ENCODE data around the gene USP46.

Gene USP46

DNA sequence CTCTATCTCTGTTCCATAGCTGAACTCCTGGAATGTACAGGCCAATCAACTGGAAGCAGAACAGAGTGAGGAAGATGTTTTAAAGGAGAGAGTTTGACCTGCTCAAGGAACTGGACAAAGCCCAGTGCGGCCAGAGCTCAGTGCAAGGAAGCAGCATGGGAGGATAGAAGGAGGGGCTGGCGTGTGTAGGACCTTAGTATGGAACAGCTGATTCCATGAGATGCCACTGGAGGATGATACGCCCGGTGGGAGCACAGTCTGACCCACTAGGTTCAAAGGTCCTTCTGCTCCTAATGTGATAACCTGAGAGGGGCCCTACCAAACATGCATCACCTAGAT lies 81.5 kb downstream of the USP46 start:
- H3K9me3 ChIP-seq (replicated peaks in 1 of 11): no peaks in the 10 kb centered on the region
- no peak overlapping the region for H3K4me3 ChIP-seq
- no peaks in the 10 kb centered on the region for H3K36me3 ChIP-seq
- no peaks in the 10 kb centered on the region for H3K4me1 ChIP-seq
- no peaks in the 10 kb centered on the region for H4K20me1 ChIP-seq
- H3K27ac ChIP-seq: no peak overlapping the region
- no peaks in the 10 kb centered on the region for H3K27me3 ChIP-seq
- H3K4me2 ChIP-seq: no peak overlapping the region
- no peak for TF ChIP-seq Cebpa-rat (IDR thresholded peaks at IDR 0.05)
- no peak overlapping the region for H3K9ac ChIP-seq

DNA sequence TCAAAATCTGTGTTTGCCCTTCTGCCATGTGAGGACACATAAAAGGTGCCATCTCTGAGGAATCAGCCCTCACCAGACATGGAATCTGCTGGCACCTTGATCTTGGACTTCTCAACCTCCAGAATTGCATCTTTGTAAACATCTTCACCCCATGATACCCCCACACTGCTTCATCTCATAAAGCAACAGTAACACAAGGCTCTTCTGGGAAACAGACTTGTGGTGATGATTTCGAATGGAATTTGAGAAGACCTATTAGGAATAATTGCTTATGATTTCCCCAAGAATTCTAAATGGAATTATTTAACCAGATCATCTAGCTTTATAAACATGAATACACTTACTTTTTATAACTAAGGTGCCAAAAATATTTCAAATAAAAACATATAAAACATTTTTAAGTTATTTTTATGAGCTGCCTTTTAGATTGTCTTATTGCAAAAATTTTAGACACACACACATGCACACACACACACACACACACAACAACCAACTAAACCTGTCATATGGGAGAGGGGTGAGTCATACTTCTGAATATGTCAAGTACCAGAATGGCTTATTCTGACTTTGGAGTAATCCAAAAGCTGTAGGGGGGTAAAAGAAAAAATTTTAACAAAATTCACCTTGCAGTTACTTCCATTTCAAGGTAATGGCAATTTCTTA lies 82.0 kb downstream of the USP46 start:
- TF ChIP-seq Cebpa-rat (IDR thresholded peaks at IDR 0.05): no peak
- Histone ChIP-seq H3K4me2 (no peak overlapping the region), H3K4me3 (no peak overlapping the region), H3K9ac (no peak overlapping the region), H3K4me1 (no peaks in the 10 kb centered on the region), H3K27me3 (no peaks in the 10 kb centered on the region), H3K9me3 (replicated peaks in 1 of 11) (no peaks in the 10 kb centered on the region), H3K27ac (no peak overlapping the region), H4K20me1 (no peaks in the 10 kb centered on the region), H3K36me3 (no peaks in the 10 kb centered on the region)

DNA sequence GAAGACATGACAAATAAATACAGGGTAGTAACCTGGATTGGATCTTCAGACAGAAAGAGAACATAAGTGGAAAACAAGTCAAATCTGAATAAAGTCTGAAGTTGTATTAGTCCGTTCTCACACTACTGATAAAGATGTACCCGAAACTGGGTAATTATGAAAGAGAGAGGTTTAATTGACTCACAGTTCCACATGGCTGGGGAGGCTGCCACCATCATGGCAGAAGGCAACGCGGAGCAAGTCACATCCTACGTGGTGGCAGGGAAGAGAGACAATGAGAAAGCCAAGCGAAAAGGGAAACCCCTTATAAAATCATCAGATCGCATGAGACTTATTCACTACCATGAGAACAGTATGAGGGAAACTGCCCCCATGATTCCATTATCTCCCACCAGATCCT lies 82.8 kb downstream of the USP46 start:
- H3K27me3 ChIP-seq: no peaks in the 10 kb centered on the region
- no peaks in the 10 kb centered on the region for H3K4me1 ChIP-seq
- H3K9ac ChIP-seq: no peak overlapping the region
- H4K20me1 ChIP-seq: no peaks in the 10 kb centered on the region
- no peaks in the 10 kb centered on the region for H3K36me3 ChIP-seq
- TF ChIP-seq Cebpa-rat (IDR thresholded peaks at IDR 0.05): no peak
- no peaks in the 10 kb centered on the region for H3K9me3 ChIP-seq (replicated peaks in 1 of 11)
- H3K4me3 ChIP-seq: no peak overlapping the region
- H3K27ac ChIP-seq: no peak overlapping the region
- no peak overlapping the region for H3K4me2 ChIP-seq

DNA sequence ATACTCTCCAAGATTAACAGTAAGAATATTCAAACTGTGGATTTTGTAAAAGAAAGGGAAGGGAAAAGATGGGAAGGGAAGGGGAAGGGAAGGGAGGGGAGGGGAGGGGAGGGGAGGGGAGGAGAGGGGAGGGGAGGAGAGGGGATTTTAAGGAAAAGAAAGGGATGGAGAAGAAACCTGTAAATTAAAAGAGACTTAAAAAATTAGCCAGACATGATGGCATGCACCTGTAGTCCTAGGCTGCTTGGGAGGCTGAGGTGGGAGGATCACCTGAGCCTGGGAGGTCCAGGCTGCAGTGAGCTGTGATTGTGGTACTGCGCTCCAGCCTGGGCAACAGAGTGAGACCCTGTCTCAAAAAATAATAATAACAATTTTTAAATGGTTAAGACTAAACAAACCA lies 83.7 kb downstream of the USP46 start:
- H3K4me3 ChIP-seq: no peak overlapping the region
- H3K9ac ChIP-seq: no peak overlapping the region
- H3K27me3 ChIP-seq: no peaks in the 10 kb centered on the region
- H3K9me3 ChIP-seq (replicated peaks in 1 of 11): no peaks in the 10 kb centered on the region
- no peak overlapping the region for H3K4me2 ChIP-seq
- no peaks in the 10 kb centered on the region for H3K4me1 ChIP-seq
- no peaks in the 10 kb centered on the region for H3K36me3 ChIP-seq
- H3K27ac ChIP-seq: no peak overlapping the region
- no peak for TF ChIP-seq Cebpa-rat (IDR thresholded peaks at IDR 0.05)
- no peaks in the 10 kb centered on the region for H4K20me1 ChIP-seq

DNA sequence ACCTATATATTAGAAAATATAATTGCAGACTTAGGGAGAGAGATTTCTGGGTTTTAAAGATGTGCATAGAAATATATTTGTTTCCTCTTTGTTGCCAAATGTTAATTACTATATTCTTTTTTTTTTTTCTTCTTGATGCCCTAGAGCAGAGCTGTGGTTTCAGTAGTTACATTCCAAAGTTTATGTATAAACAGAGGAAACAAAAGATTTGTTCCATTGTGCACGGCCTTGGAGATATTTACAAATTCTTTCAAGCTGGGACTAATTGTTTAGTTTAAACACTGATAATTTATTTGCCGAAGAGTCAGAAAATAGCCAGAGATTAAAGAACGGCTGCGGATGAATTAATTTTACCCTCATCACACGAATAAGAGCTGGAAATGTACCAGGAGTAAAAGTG lies 85.1 kb downstream of the USP46 start:
- Histone ChIP-seq H3K27me3 (no peaks in the 10 kb centered on the region), H3K9ac (no peak overlapping the region), H3K36me3 (no peaks in the 10 kb centered on the region), H3K9me3 (replicated peaks in 1 of 11) (no peaks in the 10 kb centered on the region), H4K20me1 (no peaks in the 10 kb centered on the region), H3K4me1 (peaks cover 0 to 12% (median 10%) of the 10 kb centered on the region in 10 experiments; a peak in 17 of 20 replicates), H3K27ac (no peak overlapping the region), H3K4me2 (no peak overlapping the region), H3K4me3 (no peak overlapping the region)
- TF ChIP-seq Cebpa-rat (IDR thresholded peaks at IDR 0.05): no peak

DNA sequence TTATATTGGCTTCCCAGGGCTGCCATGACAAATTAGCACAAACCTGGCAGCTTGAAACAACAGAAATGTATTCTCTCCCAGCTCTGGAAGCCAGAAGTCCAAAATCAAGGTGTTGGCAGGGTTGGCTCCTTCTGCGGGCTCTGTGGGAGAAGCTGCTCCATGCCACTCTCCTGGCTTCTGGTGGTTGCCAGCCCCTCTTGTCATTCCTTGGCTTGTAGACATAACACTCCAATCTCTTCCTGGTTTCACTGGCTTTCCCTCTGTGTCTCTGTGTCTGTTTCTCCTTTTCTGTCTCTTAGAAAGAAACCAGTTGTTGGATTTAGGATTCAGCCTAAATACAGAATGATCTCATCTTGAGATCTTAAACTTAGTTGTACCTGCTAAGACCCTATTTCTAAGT lies 85.5 kb downstream of the USP46 start:
- Histone ChIP-seq H3K4me3 (no peak overlapping the region), H3K36me3 (no peaks in the 10 kb centered on the region), H3K9me3 (replicated peaks in 1 of 11) (no peaks in the 10 kb centered on the region), H3K4me1 (peaks cover 0 to 12% (median 10%) of the 10 kb centered on the region in 10 experiments; a peak in 17 of 20 replicates), H3K27me3 (no peaks in the 10 kb centered on the region), H3K4me2 (no peak overlapping the region), H3K9ac (no peak overlapping the region), H4K20me1 (no peaks in the 10 kb centered on the region), H3K27ac (no peak overlapping the region)
- no peak for TF ChIP-seq Cebpa-rat (IDR thresholded peaks at IDR 0.05)

DNA sequence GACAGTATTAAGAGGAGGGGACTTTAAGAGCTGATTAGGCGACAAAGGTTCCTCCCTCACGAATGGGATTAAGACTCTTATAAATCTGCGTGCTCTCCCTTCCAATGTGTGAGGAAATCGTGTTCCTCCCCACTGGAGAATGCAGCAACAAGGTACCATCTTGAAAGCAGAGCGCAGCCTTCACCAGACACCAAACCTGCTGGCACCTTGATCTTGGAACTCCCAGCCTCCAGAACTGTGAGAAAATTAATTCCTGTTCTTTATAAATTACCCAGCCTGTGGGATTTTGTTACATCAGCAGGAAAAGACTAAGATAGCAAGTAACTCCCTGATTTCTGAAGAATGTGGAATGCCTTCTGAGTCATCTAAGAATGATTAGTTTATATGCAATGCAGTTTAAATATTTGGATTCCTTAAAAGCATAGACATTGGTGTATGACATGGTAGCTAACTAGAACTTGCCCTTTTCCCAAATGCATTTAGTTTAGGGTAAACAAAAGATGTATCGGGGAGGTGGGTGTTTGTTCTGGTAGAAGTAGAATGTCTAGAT lies 86.1 kb downstream of the USP46 start:
- H3K4me2 ChIP-seq: no peak overlapping the region

DNA sequence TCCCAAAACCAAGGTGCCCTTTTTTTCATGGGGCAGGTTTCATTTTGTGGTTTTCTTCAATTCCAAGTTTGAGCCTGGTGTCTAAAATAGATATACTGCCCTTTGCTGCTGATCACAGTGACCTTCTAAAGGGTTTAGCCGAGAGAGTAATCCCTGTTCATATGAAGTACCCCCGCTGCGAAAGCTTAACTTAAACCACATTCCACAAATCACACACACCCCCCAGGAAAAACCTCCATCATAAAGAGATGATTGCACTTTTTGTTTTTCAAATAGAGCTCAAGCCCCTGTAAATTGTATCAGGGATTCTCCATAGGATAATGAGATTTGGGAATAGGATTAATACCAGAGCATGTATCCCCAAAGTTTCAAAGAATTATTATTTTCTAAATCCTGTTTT lies 90.8 kb downstream of the USP46 start:
- no peak for TF ChIP-seq Cebpa-rat (IDR thresholded peaks at IDR 0.05)
- Histone ChIP-seq H3K36me3 (no peaks in the 10 kb centered on the region), H3K4me2 (no peak overlapping the region), H4K20me1 (no peaks in the 10 kb centered on the region), H3K4me3 (no peak overlapping the region), H3K27me3 (no peaks in the 10 kb centered on the region), H3K27ac (no peak overlapping the region), H3K4me1 (peaks cover 0 to 12% (median 10%) of the 10 kb centered on the region in 10 experiments; a peak in 17 of 20 replicates), H3K9ac (no peak overlapping the region), H3K9me3 (replicated peaks in 1 of 11) (no peaks in the 10 kb centered on the region)

More for the DNA sequence above, 86.1 kb downstream of the USP46 start:
- Histone ChIP-seq H3K9me3 (replicated peaks in 1 of 11) (no peaks in the 10 kb centered on the region), H3K36me3 (no peaks in the 10 kb centered on the region), H3K4me1 (peaks cover 0 to 12% (median 10%) of the 10 kb centered on the region in 10 experiments; a peak in 17 of 20 replicates), H3K27ac (no peak overlapping the region), H3K4me3 (no peak overlapping the region), H3K9ac (no peak overlapping the region), H4K20me1 (no peaks in the 10 kb centered on the region), H3K27me3 (no peaks in the 10 kb centered on the region)
- TF ChIP-seq Cebpa-rat (IDR thresholded peaks at IDR 0.05): no peak

DNA sequence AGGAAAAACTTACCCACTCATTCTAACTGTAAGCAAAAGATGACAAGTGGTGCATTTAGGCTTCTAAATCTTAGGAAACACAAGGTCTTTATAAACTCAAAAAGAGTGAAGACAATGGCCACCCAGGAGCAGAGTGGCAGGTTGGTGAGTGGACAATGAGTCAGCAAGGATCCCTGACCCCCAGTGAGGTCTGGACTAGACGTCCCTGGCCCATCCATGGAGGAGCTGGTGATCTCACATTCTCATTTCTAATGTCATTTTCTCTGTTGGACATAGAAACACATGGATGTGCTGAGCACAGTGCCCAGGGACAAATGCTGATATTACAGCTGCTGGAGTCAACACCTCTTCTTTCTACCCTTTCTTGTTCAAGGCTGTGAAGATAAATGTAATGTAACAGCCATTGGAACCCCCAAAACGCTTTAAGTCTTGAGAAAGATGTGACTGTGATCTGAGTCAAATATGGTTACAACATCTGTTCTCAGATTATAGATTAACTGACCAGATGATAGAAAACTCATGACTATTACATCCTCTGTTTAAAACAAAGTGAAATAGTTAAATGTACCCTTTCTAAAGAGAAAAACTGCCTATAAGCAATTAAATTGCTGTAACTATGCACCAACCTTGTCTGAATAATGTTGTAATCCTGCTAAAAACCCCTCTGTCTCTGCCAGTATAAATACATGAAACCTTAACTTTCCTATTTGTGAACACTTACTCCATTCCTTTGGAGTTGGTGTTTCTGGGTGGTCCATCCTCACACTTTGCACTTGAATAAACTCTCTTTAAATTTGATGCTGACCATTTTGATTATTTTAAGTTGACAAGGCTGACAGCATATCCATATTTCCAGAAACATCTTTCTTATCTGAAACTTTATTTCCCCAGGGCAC lies 92.7 kb downstream of the USP46 start:
- no peaks in the 10 kb centered on the region for H4K20me1 ChIP-seq
- no peak overlapping the region for H3K4me2 ChIP-seq
- no peaks in the 10 kb centered on the region for H3K36me3 ChIP-seq
- H3K9me3 ChIP-seq (replicated peaks in 1 of 11): no peaks in the 10 kb centered on the region
- H3K4me3 ChIP-seq: no peak overlapping the region
- H3K27ac ChIP-seq: no peak overlapping the region
- H3K27me3 ChIP-seq: no peaks in the 10 kb centered on the region
- H3K4me1 ChIP-seq: peaks cover 0 to 12% (median 10%) of the 10 kb centered on the region in 10 experiments; a peak in 17 of 20 replicates
- no peak for TF ChIP-seq Cebpa-rat (IDR thresholded peaks at IDR 0.05)
- no peak overlapping the region for H3K9ac ChIP-seq
